OCI-LY7 (cell line): ENCODE results near the gene TTC38. TPM values are rescaled to one million over a fixed set of nuclear protein-coding genes. Genes with fewer than 3 reads are reported as not detected.

Source experiments
- BruUV-seq: library from RNA; stranded (reverse); fragments of 400-500 nt; replicated peaks from 2 replicates; lab custom pipeline; 2021; lab: Mats Ljungman, UMichigan
- CTCF ChIA-PET: fragments of 300-600 bp; sonication (Branson Sonifier 250); formaldehyde crosslinking; loops from one replicate; lab custom pipeline; 2022; ENCODE audit warnings: antibody characterized with exemption; ENCODE audit not compliant: unreplicated experiment; lab: Charles Lee
- POLR2A ChIA-PET: fragments of 300-600 bp; sonication (Branson Sonifier 250); formaldehyde crosslinking; loops from one replicate; lab custom pipeline; 2022; ENCODE audit warnings: antibody characterized with exemption; lab: Charles Lee
- DNase-seq: peaks from one replicate; pipeline ENCODE4 v3.0.0-alpha.2; 2015; ENCODE audit warnings: low spot score
- H2AFZ ChIP-seq: fragments of 200-600 bp; sonication (generic), shearing (Covaris generic); 2 replicates; pipeline ENCODE4 v1.6.1; 2014; ENCODE audit warnings: mild to moderate bottlenecking, antibody characterized with exemption, low read length, moderate library complexity
- H3K27ac ChIP-seq: fragments of 200-600 bp; sonication (generic); 2 replicates; pipeline ENCODE4 v1.5.1; 2014; ENCODE audit warnings: mixed run types, low read depth, mild to moderate bottlenecking, moderate library complexity, low read length, inconsistent platforms; ENCODE audit not compliant: poor library complexity, severe bottlenecking
- H3K36me3 ChIP-seq: fragments of 200-600 bp; sonication (generic); 2 replicates; pipeline ENCODE4 v1.6.1; 2014; ENCODE audit warnings: mild to moderate bottlenecking, antibody characterized with exemption, low read length, moderate library complexity, mixed read lengths; ENCODE audit not compliant: insufficient read depth
- H3K4me1 ChIP-seq: fragments of 200-600 bp; sonication (generic); 2 replicates; pipeline ENCODE4 v1.5.1; 2014; ENCODE audit warnings: mild to moderate bottlenecking, low read length; ENCODE audit not compliant: insufficient read depth, poor library complexity, severe bottlenecking
- H3K4me2 ChIP-seq: fragments of 200-600 bp; sonication (generic); 2 replicates; pipeline ENCODE4 v1.6.1; 2014; ENCODE audit warnings: mild to moderate bottlenecking, low read length
- H3K4me3 ChIP-seq: fragments of 200-600 bp; sonication (generic); 2 replicates; pipeline ENCODE4 v1.5.1; 2014; ENCODE audit warnings: mild to moderate bottlenecking, low read depth, low read length; ENCODE audit not compliant: poor library complexity, severe bottlenecking
- H3K79me2 ChIP-seq: fragments of 200-600 bp; sonication (generic); 2 replicates; pipeline ENCODE4 v1.6.1; 2016; ENCODE audit warnings: low read depth, mild to moderate bottlenecking, low read length, moderate library complexity, mixed read lengths; ENCODE audit not compliant: insufficient read depth
- H3K9me2 ChIP-seq: fragments of 200-600 bp; sonication (generic); 2 replicates; pipeline ENCODE4 v1.6.1; 2016; ENCODE audit warnings: mild to moderate bottlenecking, low read length, mixed read lengths; ENCODE audit not compliant: insufficient read depth
- H3K9me3 ChIP-seq: fragments of 200-600 bp; sonication (generic); 2 replicates; pipeline ENCODE4 v1.6.1; 2014; ENCODE audit warnings: mild to moderate bottlenecking, mixed run types, low read length, mixed read lengths
- H4K20me1 ChIP-seq: fragments of 200-600 bp; sonication (generic); 2 replicates; pipeline ENCODE4 v1.6.1; 2014; ENCODE audit warnings: mild to moderate bottlenecking, antibody characterized with exemption, low read length, moderate library complexity, mixed read lengths; ENCODE audit not compliant: insufficient read depth
- CTCF ChIP-seq: fragments of 200-600 bp; sonication (generic); conservative IDR thresholded peaks from 2 replicates; pipeline ENCODE4 v1.5.1; 2014; ENCODE audit warnings: mild to moderate bottlenecking, antibody characterized with exemption, low read length, moderate library complexity, mixed read lengths
- EZH2phosphoT487 ChIP-seq: fragments of 200-600 bp; sonication (generic); IDR thresholded peaks from 2 replicates; pipeline ENCODE4 v1.6.1; 2018; ENCODE audit warnings: low read depth, borderline replicate concordance, mild to moderate bottlenecking, mixed run types, antibody characterized with exemption, low read length, moderate library complexity, mixed read lengths
- intact Hi-C: fragments of 100-400 bp; cut with micrococcal nuclease; formaldehyde crosslinking; loops from one replicate; pipeline ENCODE4 v1.10.0; 2022; ENCODE audit not compliant: unreplicated experiment
- total RNA-seq, 2 experiments: library from RNA; depleted of rRNA in 1 of 2; stranded (reverse); fragments of >200 nt in 1 of 2; shearing (Covaris generic) in 1 of 2; gene quantifications; 2 replicates each; pipeline ENCODE4 v1.2.3, GENCODE V29; 2014 to 2022

TTC38 gene
- total RNA-seq, 2 experiments from 2014 or later, result 0.44 to 2.7 TPM

- no peak for DNase-seq
- H3K9me3 ChIP-seq, result peaks cover 4% of the 10 kb centered on the region; the same call in 1 of the 2 replicates
- no peak overlapping the region for H3K4me2 ChIP-seq
- H4K20me1 ChIP-seq, result no peaks in the 10 kb centered on the region
- no peak overlapping the region for H3K27ac ChIP-seq
- no peaks in the 10 kb centered on the region; the same call in 1 of the 2 replicates for H3K36me3 ChIP-seq
- TF ChIP-seq EZH2phosphoT487 (no peak), CTCF (no peak)
- no peak overlapping the region for H3K4me3 ChIP-seq
- no peaks in the 10 kb centered on the region for H3K79me2 ChIP-seq
- CTCF ChIA-PET, result no interaction called here
- no peak overlapping the region for H2AFZ ChIP-seq
- no peaks in the 10 kb centered on the region for H3K9me2 ChIP-seq
- H3K4me1 ChIP-seq, result no peaks in the 10 kb centered on the region
- BruUV-seq, result no TSS peak
- POLR2A ChIA-PET, result no interaction called here
- intact Hi-C loops, result no loop called here
Observed at GRCh38 chr22:46273432-46274148, 5.8 kb downstream of the TTC38 start.

- Histone ChIP-seq H3K9me2 (no peaks in the 10 kb centered on the region), H4K20me1 (no peaks in the 10 kb centered on the region)
Observed at GRCh38 chr22:46274381-46274780, 6.6 kb downstream of the TTC38 start.

GRCh38 chr22:46275455-46276122, 7.8 kb downstream of the TTC38 start:
- CTCF ChIA-PET, result interaction anchor here (1.5 kb wide), 1 partner anchor 13 kb away, joined by 4 read pairs; no protein-coding TSS in a partner anchor
- H3K9me3 ChIP-seq, result peaks cover 4% of the 10 kb centered on the region; the same call in 1 of the 2 replicates
- no peak overlapping the region for H3K4me3 ChIP-seq
- no TSS peak for BruUV-seq
- DNase-seq, result peak; percentile 30
- H3K79me2 ChIP-seq, result no peaks in the 10 kb centered on the region
- intact Hi-C loops, result no loop called here
- H4K20me1 ChIP-seq, result no peaks in the 10 kb centered on the region
- TF ChIP-seq CTCF (no peak), EZH2phosphoT487 (no peak)
- POLR2A ChIA-PET, result interaction anchor here (0.6 to 1.0 kb wide), 2 partner anchors 16 to 23 kb away, joined by 3 read pairs; no protein-coding TSS in a partner anchor
- H3K36me3 ChIP-seq, result no peaks in the 10 kb centered on the region; the same call in 1 of the 2 replicates
- H3K4me2 ChIP-seq, result peak overlapping the region; percentile 24; the same call in 1 of the 2 replicates
- H3K9me2 ChIP-seq, result no peaks in the 10 kb centered on the region
- peak overlapping the region; percentile 93 for H2AFZ ChIP-seq
- H3K27ac ChIP-seq, result no peak overlapping the region
- H3K4me1 ChIP-seq, result no peaks in the 10 kb centered on the region

More at GRCh38 chr22:46274381-46274780, 6.6 kb downstream of the TTC38 start:
- Histone ChIP-seq H3K4me1 (no peaks in the 10 kb centered on the region), H3K27ac (no peak overlapping the region), H3K36me3 (no peaks in the 10 kb centered on the region; the same call in 1 of the 2 replicates), H3K4me2 (no peak overlapping the region), H3K79me2 (no peaks in the 10 kb centered on the region), H3K9me3 (peaks cover 4% of the 10 kb centered on the region; the same call in 1 of the 2 replicates), H3K4me3 (no peak overlapping the region), H2AFZ (no peak overlapping the region)
- CTCF ChIA-PET, result no interaction called here
- POLR2A ChIA-PET, result no interaction called here
- TF ChIP-seq EZH2phosphoT487, result no peak
- no peak for DNase-seq
- no TSS peak for BruUV-seq
- intact Hi-C loops, result no loop called here
